ENCODE data around the gene GMEB2. TPM values are rescaled to one million over a fixed set of nuclear protein-coding genes. Genes with fewer than 3 reads are reported as not detected.
A peak's percentile ranks its signal among the peaks of the same experiment; 100 is the strongest.
"Not testable (repeated sequence)": the region's sequence is repeated elsewhere in the genome, so short reads cannot be mapped to it uniquely, and the experiment has no call there.

Gene GMEB2
- total RNA-seq, 1 experiment from 2014 or later, result 18.8 TPM

DNA sequence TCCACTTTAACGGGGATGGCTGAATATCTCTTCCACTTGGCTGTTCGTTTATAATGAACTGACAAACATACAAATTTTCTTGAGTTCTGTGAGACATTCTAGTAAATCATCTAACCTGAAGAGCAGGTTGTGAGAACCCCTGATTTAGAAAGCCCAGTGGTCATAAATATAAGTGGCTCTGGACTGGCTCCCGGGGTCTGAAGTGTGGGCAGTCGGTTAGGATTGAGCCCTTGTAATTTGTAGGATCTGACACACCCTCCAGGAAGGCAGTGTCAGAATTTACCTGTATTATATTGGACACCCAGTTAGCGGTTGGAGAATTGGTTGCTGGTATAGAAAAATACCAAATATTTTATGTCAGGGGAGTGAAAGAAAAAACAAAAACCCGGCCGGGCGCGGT lies 6.8 kb upstream of the GMEB2 start:
- BruUV-seq (replicated peaks), result no TSS peak
- no peak overlapping the region for H3K4me3 Mint-ChIP-seq (ENCODE audit: low read depth, unreplicated experiment)
- no peak for DNase-seq

GRCh38 chr20:63631426-63631825 lies 4.5 kb upstream of the GMEB2 start:
- H3K27me3 Mint-ChIP-seq (ENCODE audit: unreplicated experiment); H3K27ac Mint-ChIP-seq (ENCODE audit: unreplicated experiment); H3K9me3 Mint-ChIP-seq (ENCODE audit: low read depth, unreplicated experiment); H3K4me3 Mint-ChIP-seq (ENCODE audit: low read depth, unreplicated experiment); intact Hi-C loops (cut with micrococcal nuclease; ENCODE audit: unreplicated experiment); DNase-seq; BruUV-seq (replicated peaks); H3K4me1 Mint-ChIP-seq (ENCODE audit: low read depth, unreplicated experiment): not testable (repeated sequence)
- CTCF ChIA-PET, result interaction anchor here (0.7 kb wide), 1 partner anchor 477 kb away, joined by 4 read pairs; no protein-coding TSS in a partner anchor
- peaks cover 28% of the 10 kb centered on the region for H3K36me3 Mint-ChIP-seq (ENCODE audit: insufficient read depth, unreplicated experiment)

More for the DNA sequence above, 6.8 kb upstream of the GMEB2 start:
- Mint-ChIP-seq H3K27ac (ENCODE audit: unreplicated experiment) (no peak overlapping the region), H3K36me3 (ENCODE audit: insufficient read depth, unreplicated experiment) (peaks cover 7% of the 10 kb centered on the region), H3K27me3 (ENCODE audit: unreplicated experiment) (no peaks in the 10 kb centered on the region), H3K4me1 (ENCODE audit: low read depth, unreplicated experiment) (no peaks in the 10 kb centered on the region), H3K9me3 (ENCODE audit: low read depth, unreplicated experiment) (no peaks in the 10 kb centered on the region)
- intact Hi-C loops (cut with micrococcal nuclease; ENCODE audit: unreplicated experiment), result no loop called here
- TF ChIP-seq, protein P1, sequence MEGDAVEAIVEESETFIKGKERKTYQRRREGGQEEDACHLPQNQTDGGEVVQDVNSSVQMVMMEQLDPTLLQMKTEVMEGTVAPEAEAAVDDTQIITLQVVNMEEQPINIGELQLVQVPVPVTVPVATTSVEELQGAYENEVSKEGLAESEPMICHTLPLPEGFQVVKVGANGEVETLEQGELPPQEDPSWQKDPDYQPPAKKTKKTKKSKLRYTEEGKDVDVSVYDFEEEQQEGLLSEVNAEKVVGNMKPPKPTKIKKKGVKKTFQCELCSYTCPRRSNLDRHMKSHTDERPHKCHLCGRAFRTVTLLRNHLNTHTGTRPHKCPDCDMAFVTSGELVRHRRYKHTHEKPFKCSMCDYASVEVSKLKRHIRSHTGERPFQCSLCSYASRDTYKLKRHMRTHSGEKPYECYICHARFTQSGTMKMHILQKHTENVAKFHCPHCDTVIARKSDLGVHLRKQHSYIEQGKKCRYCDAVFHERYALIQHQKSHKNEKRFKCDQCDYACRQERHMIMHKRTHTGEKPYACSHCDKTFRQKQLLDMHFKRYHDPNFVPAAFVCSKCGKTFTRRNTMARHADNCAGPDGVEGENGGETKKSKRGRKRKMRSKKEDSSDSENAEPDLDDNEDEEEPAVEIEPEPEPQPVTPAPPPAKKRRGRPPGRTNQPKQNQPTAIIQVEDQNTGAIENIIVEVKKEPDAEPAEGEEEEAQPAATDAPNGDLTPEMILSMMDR (IDR thresholded peaks at IDR 0.05; ENCODE audit: unreplicated experiment), result no peak
- CTCF ChIA-PET, result interaction anchor here (0.6 kb wide), 2 partner anchors 95 to 427 kb away, joined by 3 to 4 read pairs; no protein-coding TSS in a partner anchor

DNA sequence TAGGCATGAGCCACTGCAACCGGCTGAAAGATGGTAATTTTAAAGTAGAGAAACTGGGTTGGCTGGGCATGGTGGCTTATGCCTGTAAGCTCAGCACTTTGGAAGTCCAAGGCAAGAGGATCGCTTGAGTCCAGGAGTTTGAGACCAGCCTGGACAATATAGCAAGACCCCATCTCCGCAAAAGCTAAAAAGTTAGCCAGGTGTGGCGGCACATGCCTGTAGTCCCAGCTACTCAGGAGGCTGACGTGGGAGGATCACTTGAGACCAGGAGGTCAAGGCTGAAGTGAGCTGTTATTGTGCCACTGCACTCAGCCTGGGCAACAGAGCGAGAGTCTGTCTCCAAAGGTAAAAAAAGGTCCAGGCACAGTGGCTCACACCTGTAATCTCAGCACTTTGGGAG lies 4.1 kb upstream of the GMEB2 start:
- H3K27ac Mint-ChIP-seq (ENCODE audit: unreplicated experiment); H3K4me3 Mint-ChIP-seq (ENCODE audit: low read depth, unreplicated experiment); H3K27me3 Mint-ChIP-seq (ENCODE audit: unreplicated experiment); H3K9me3 Mint-ChIP-seq (ENCODE audit: low read depth, unreplicated experiment); BruUV-seq (replicated peaks); intact Hi-C loops (cut with micrococcal nuclease; ENCODE audit: unreplicated experiment); DNase-seq; H3K4me1 Mint-ChIP-seq (ENCODE audit: low read depth, unreplicated experiment): not testable (repeated sequence)
- H3K36me3 Mint-ChIP-seq (ENCODE audit: insufficient read depth, unreplicated experiment), result peaks cover 32% of the 10 kb centered on the region
- CTCF ChIA-PET, result interaction anchor here (0.6 kb wide), 1 partner anchor 57 kb away, joined by 3 read pairs; the partner anchor contains the start of gene HELZ2

DNA sequence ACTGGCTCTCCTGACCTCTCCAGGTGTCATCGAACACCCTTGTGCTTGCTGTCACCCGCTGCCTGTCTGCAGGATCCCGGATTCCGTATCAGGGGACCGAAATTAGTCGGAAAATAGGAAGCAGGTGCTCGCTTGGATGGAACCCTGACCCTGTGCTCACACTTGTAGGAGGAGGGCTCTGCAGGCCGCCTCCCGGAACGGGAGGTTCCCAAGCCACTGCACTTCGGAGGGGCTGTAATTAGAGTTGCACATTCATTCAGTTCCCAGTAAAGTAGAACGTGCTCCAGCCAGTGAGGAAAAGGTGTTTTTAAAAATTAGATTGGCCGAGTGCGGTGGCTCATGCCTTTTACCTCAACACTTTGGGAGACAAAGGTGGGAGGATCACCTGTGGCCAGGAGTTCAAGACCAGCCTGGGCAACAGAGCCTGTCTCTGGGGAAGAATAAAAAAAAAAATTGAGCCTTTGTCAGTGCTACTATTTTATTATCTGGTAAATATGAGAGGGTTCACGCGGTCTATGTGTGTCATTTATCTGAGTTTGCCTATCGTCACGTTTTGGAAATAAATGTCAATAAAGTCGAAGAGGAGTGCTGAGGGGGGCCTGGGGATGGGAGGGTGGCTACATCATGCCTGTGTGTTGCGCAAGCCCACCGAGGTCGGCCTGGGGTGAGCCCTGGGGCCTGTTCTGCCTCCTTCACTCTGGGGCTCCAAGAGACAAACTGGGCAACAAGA lies 1.5 kb upstream of the GMEB2 start:
- Mint-ChIP-seq H3K27me3 (ENCODE audit: unreplicated experiment) (no peaks in the 10 kb centered on the region), H3K27ac (ENCODE audit: unreplicated experiment) (peak overlapping the region; percentile 74), H3K9me3 (ENCODE audit: low read depth, unreplicated experiment) (no peaks in the 10 kb centered on the region), H3K36me3 (ENCODE audit: insufficient read depth, unreplicated experiment) (peaks cover 38% of the 10 kb centered on the region), H3K4me1 (ENCODE audit: low read depth, unreplicated experiment) (peaks cover 7% of the 10 kb centered on the region), H3K4me3 (ENCODE audit: low read depth, unreplicated experiment) (peak overlapping the region; percentile 76)
- TF ChIP-seq, protein P1 (IDR thresholded peaks at IDR 0.05; ENCODE audit: unreplicated experiment), result no peak
- TSS peak; percentile 70 for BruUV-seq (replicated peaks)
- peak; percentile 92 for DNase-seq
- intact Hi-C loops (cut with micrococcal nuclease; ENCODE audit: unreplicated experiment), result no loop called here
- CTCF ChIA-PET, result interaction anchor here (0.7 to 1.7 kb wide), 3 partner anchors 13 to 90 kb away, joined by 6 to 17 read pairs (median 8); no protein-coding TSS in a partner anchor

- Mint-ChIP-seq H3K4me1 (ENCODE audit: low read depth, unreplicated experiment) (peaks cover 7% of the 10 kb centered on the region), H3K36me3 (ENCODE audit: insufficient read depth, unreplicated experiment) (peaks cover 38% of the 10 kb centered on the region), H3K27ac (ENCODE audit: unreplicated experiment) (peak overlapping the region; percentile 74), H3K9me3 (ENCODE audit: low read depth, unreplicated experiment) (no peaks in the 10 kb centered on the region), H3K4me3 (ENCODE audit: low read depth, unreplicated experiment) (peak overlapping the region; percentile 76), H3K27me3 (ENCODE audit: unreplicated experiment) (no peaks in the 10 kb centered on the region)
- TF ChIP-seq, protein P1 (IDR thresholded peaks at IDR 0.05; ENCODE audit: unreplicated experiment), result no peak
- intact Hi-C loops (cut with micrococcal nuclease; ENCODE audit: unreplicated experiment), result loop anchor here (2.0 kb wide), 1 partner anchor 89 kb away; no protein-coding TSS in a partner anchor
- no TSS peak for BruUV-seq (replicated peaks)
- CTCF ChIA-PET, result interaction anchor here (0.7 to 1.7 kb wide), 4 partner anchors 14 to 89 kb away, joined by 5 to 17 read pairs (median 7); no protein-coding TSS in a partner anchor
- no peak for DNase-seq
Measured at GRCh38 chr20:63627751-63628245, 897 bp upstream of the GMEB2 start.

All from Calu3 (cell line).